Erythroblast (primary cell): ENCODE measurements around the gene SLC12A4.

Experiments used
- GATA1 ChIP-seq: IDR thresholded peaks from 2 replicates; pipeline ENCODE4 v1.6.1; 2011; ENCODE audit warnings: low read depth, mild to moderate bottlenecking, control low read depth, low read length, moderate library complexity
- POLR2A ChIP-seq: IDR thresholded peaks from 2 replicates; pipeline ENCODE4 v1.6.1; 2011; ENCODE audit warnings: mild to moderate bottlenecking, low read length

DNA sequence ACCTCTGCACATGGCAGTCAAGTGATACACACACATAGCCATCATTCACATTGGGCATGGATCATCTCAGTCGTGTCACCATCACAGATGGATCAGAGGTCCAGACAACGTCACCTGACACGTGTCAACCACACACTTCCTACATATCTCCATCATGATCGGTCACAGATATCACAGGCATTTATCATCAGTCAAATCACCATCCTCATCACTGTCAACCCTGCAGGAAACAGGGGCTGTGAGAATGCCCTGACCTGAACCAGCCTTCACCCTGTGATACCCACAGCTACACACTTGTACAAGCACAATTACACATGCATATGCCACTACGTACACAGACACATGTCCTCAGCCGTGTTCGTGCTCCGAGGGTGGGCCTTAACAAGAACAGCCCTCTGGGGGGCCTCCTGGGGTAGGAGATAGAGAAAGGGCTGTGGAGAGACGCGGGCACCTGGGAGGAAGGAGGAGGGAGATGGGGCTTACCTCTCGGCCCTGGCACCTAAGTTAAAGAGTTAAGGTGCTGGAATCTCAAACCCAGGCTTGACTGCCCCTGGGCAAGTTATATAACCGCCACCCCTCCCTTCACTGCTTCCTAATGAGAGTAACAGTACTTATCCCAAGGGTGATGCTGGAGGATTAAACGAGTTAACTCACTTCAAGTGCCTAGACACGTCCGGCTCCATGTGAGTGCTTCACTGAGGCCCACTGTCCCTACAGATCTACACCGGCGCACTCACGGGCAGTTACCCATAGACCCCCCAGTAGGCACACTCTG, 1.1 kb downstream of the SLC12A4 start:
- no peak for TF ChIP-seq POLR2A
- TF ChIP-seq GATA1 = no peak
